K562 (cell line): ENCODE data around the gene HK1. TPM values are rescaled to one million over a fixed set of nuclear protein-coding genes. Genes with fewer than 3 reads are reported as not detected.

Experiments used
- ATAC-seq: fragments of 200-7000 bp; cut with Tn5 transposase; 3 replicates; pipeline ENCODE4 v1.9.1; 2020; ENCODE audit warnings: moderate library complexity
- BruUV-seq: library from RNA; stranded (reverse); fragments of 400-500 nt; replicated peaks from 2 replicates; lab custom pipeline; 2021; lab: Mats Ljungman, UMichigan
- CTCF ChIA-PET: fragments of 300-600 bp; formaldehyde crosslinking; extraction: SDS; loops from one replicate; lab custom pipeline; 2021; ENCODE audit warnings: low intra/inter-chr PET ratio; lab: Yijun Ruan, JAX
- POLR2A ChIA-PET: fragments of 300-600, 350-650 bp; sonication (Branson Sonifier 250); formaldehyde crosslinking; extraction: SDS; loops from one replicate; lab custom pipeline; 2021; ENCODE audit warnings: antibody characterized with exemption, inconsistent platforms; lab: Yijun Ruan, JAX
- DNase-seq, 4 experiments: peaks; one replicate each; pipeline versions ENCODE4 v3.0.0 to v3.0.0-alpha.2; 2011 to 2018; ENCODE audit warnings: low spot score in 3 of 4, mixed read lengths in 3 of 4; ENCODE audit errors: extremely low read depth in 1 of 4
- FAIRE-seq: peaks from 2 replicates; lab custom pipeline; 2011; peaks lifted over from hg19 to GRCh38; lab: Jason Lieb, UNC
- H2AFZ ChIP-seq: 2 replicates; pipeline ENCODE4 v1.6.0; 2011; ENCODE audit warnings: low read depth, low read length, control low read depth, inconsistent platforms
- H3K27ac ChIP-seq: fragments of 200-600 bp; 3 replicates; pipeline ENCODE4 v1.8.0; 2011; ENCODE audit warnings: low read depth, mild to moderate bottlenecking, control low read depth, inconsistent platforms, low read length, moderate library complexity, mixed read lengths; ENCODE audit errors: extremely low read depth
- H3K27me3 ChIP-seq, 2 experiments: fragments of 300-600 bp in 1 of 2; 2 replicates in 1 of 2; 3 replicates in 1 of 2; pipeline versions ENCODE4 v1.6.0 to v1.8.0; 2011; ENCODE audit warnings: inconsistent platforms in 2 of 2, low read length in 2 of 2, mild to moderate bottlenecking in 1 of 2, mixed read lengths in 1 of 2, moderate library complexity in 1 of 2; ENCODE audit not compliant: control insufficient read depth in 2 of 2, insufficient read depth in 2 of 2
- H3K36me3 ChIP-seq: fragments of 300-600 bp; 3 replicates; pipeline ENCODE4 v1.8.0; 2011; ENCODE audit warnings: mild to moderate bottlenecking, low read length, inconsistent platforms; ENCODE audit not compliant: control insufficient read depth, insufficient read depth
- H3K4me1 ChIP-seq, 2 experiments: fragments of 200-600 bp in 1 of 2; replicated peaks in 1 of 2; 2 replicates in 1 of 2; 3 replicates in 1 of 2; pipeline versions ENCODE4 v1.5.1 to v1.8.0; 2011; ENCODE audit warnings: inconsistent platforms in 2 of 2, low read length in 2 of 2, mild to moderate bottlenecking in 1 of 2, mixed read lengths in 1 of 2, moderate library complexity in 1 of 2; ENCODE audit not compliant: control insufficient read depth in 2 of 2, insufficient read depth in 2 of 2
- H3K4me2 ChIP-seq: 2 replicates; pipeline ENCODE4 v1.6.1; 2011; ENCODE audit warnings: low read length, control low read depth, inconsistent platforms, mixed read lengths; ENCODE audit not compliant: insufficient read depth
- H3K4me3 ChIP-seq: fragments of 200-600 bp; sonication (generic), shearing (Covaris generic); 2 replicates; pipeline ENCODE4 v1.5.1; 2016; ENCODE audit warnings: control low read depth, inconsistent platforms
- H3K79me2 ChIP-seq: fragments of 200-600 bp; 3 replicates; pipeline ENCODE4 v1.8.0; 2011; ENCODE audit warnings: low read length, inconsistent platforms; ENCODE audit not compliant: control insufficient read depth, insufficient read depth
- H3K9ac ChIP-seq, 2 experiments: 2 replicates each; pipeline versions ENCODE4 v1.6.0 to v1.6.1; 2011; ENCODE audit warnings: low read depth in 2 of 2, low read length in 2 of 2, control low read depth in 1 of 2, inconsistent platforms in 1 of 2, mild to moderate bottlenecking in 1 of 2, mixed read lengths in 1 of 2; ENCODE audit not compliant: insufficient read depth in 1 of 2
- H3K9me1 ChIP-seq: one replicate; pipeline ENCODE4 v1.6.0; 2011; ENCODE audit warnings: inconsistent platforms, mild to moderate bottlenecking, low read length, moderate library complexity; ENCODE audit not compliant: control insufficient read depth, insufficient read depth
- H3K9me3 ChIP-seq: replicated peaks from 2 replicates; pipeline ENCODE4 v1.5.1; 2011; ENCODE audit warnings: low read depth, low read length, inconsistent platforms; ENCODE audit not compliant: control insufficient read depth, insufficient read depth
- H4K20me1 ChIP-seq: replicated peaks from 2 replicates; pipeline ENCODE4 v1.6.1; 2011; ENCODE audit warnings: low read length, inconsistent platforms, mixed read lengths; ENCODE audit not compliant: control insufficient read depth, insufficient read depth
- ASH1L ChIP-seq: fragments of 450-650 bp; IDR thresholded peaks from 2 replicates; pipeline ENCODE4 v1.6.1; 2018; ENCODE audit warnings: borderline replicate concordance, mild to moderate bottlenecking, low read depth; ENCODE audit not compliant: partially characterized antibody
- CREB5 ChIP-seq: fragments of 250-450 bp; sonication (Bioruptor Pico); IDR thresholded peaks from 2 replicates; pipeline ENCODE4 v1.5.0; 2020; ENCODE audit warnings: mild to moderate bottlenecking
- MAZ ChIP-seq, 2 experiments: fragments of 450-650 bp in 1 of 2; sonication (generic) in 1 of 2; formaldehyde crosslinking; IDR thresholded peaks in 1 of 2; conservative IDR thresholded peaks in 1 of 2; 2 replicates each; pipeline versions ENCODE4 v1.4.0 to v1.5.0; 2020; ENCODE audit warnings: mild to moderate bottlenecking in 1 of 2, missing genetic modification reagents in 1 of 2
- MCM2 ChIP-seq: fragments of 450-650 bp; IDR thresholded peaks from 2 replicates; pipeline ENCODE4 v1.6.1; 2017; ENCODE audit warnings: low read depth, mild to moderate bottlenecking
- RBM14 ChIP-seq: fragments of 200-400 bp; formaldehyde crosslinking; IDR thresholded peaks from 2 replicates; pipeline ENCODE4 v1.6.1; 2018; ENCODE audit warnings: low read depth, mild to moderate bottlenecking, low read length, moderate library complexity, borderline replicate concordance; ENCODE audit not compliant: insufficient read depth
- RNF219 ChIP-seq: fragments of 250-450 bp; sonication (Bioruptor Pico); IDR thresholded peaks from 2 replicates; pipeline ENCODE4 v1.5.0; 2022; ENCODE audit warnings: mild to moderate bottlenecking
- TARDBP ChIP-seq: fragments of 450-650 bp; IDR thresholded peaks from 2 replicates; pipeline ENCODE4 v1.6.1; 2016
- VEZF1 ChIP-seq: fragments of 200-800 bp; sonication (Bioruptor generic); IDR thresholded peaks from 2 replicates; pipeline ENCODE4 v1.6.1; 2017; ENCODE audit warnings: missing genetic modification characterization, missing compliant biosample characterization
- ZBTB5 ChIP-seq: fragments of 450-650 bp; IDR thresholded peaks from 2 replicates; pipeline ENCODE4 v1.6.1; 2017; ENCODE audit warnings: antibody characterized with exemption
- ZKSCAN1 ChIP-seq: fragments of 150-350 bp; IDR thresholded peaks from 2 replicates; pipeline ENCODE4 v1.6.1; 2016; ENCODE audit warnings: low read depth, low read length
- ZNF175 ChIP-seq: fragments of 200-800 bp; sonication (Bioruptor generic); IDR thresholded peaks from 2 replicates; pipeline ENCODE4 v1.6.1; 2016; ENCODE audit warnings: low read depth, mild to moderate bottlenecking, missing genetic modification characterization, missing compliant biosample characterization
- ZNF232 ChIP-seq: sonication (generic); formaldehyde crosslinking; IDR thresholded peaks from 2 replicates; pipeline ENCODE4 v1.8.0; 2022; ENCODE audit warnings: mild to moderate bottlenecking, missing genetic modification reagents
- ZNF561 ChIP-seq: fragments of 450-650 bp; formaldehyde crosslinking; conservative IDR thresholded peaks from 2 replicates; pipeline ENCODE4 v1.4.0; 2020; ENCODE audit warnings: mild to moderate bottlenecking, moderate library complexity
- ZNF77 ChIP-seq: fragments of 250-450 bp; sonication (Bioruptor Pico); IDR thresholded peaks from 2 replicates; pipeline ENCODE4 v1.5.0; 2020
- WGBS: fragments of 100-300 bp; shearing (Covaris generic); methylation state at CpG from one replicate; pipeline ENCODE4 v1.1.6; 2016; ENCODE audit warnings: low coverage, mixed read lengths; ENCODE audit not compliant: insufficient coverage; ENCODE audit errors: missing lambda C conversion rate; 5-methylcytosine and 5-hydroxymethylcytosine counted together
- in situ Hi-C: fragments of 300-500 bp; cut with MboI; formaldehyde crosslinking; loops from 4 replicates; pipeline ENCODE4 v1.15.0; 2018; ENCODE audit warnings: inconsistent platforms, mixed read lengths
- intact Hi-C: fragments of 100-400 bp; cut with micrococcal nuclease; formaldehyde crosslinking; loops from 2 replicates; pipeline ENCODE4 v1.14.2; 2022
- polyA plus RNA-seq, 8 experiments: library from polyadenylated mRNA; depleted of rRNA in 4 of 8; stranded (reverse) in 5 of 8; unstranded in 3 of 8; fragments of >200 nt; fragmentation: Nextera tagmentation in 2 of 8; fragmentation: Illumina TruSeq in 1 of 8; extraction: Ambion mirVana in 2 of 8; extraction: Trizol in 1 of 8; gene quantifications; 2 replicates each; pipeline versions ENCODE4 v1.2.1 to v1.2.3, GENCODE V29; 2011 to 2014; ENCODE audit warnings: inconsistent platforms in 1 of 8, missing spikeins in 1 of 8
- total RNA-seq, 7 experiments: library from RNA; depleted of rRNA in 6 of 7; stranded (reverse); fragments of >200 nt in 6 of 7; fragmentation: Illumina TruSeq in 2 of 7; extraction: Trizol in 2 of 7; gene quantifications; 2 replicates each; pipeline versions ENCODE4 v1.2.1 to v1.2.3, GENCODE V29; 2011 to 2021; ENCODE audit warnings: low replicate concordance in 1 of 7

Gene HK1
- total and polyA plus RNA-seq, 9 of the 15 experiments (the other 6 are each of a cell fraction or from before 2014, with no cell fraction given), result 29.2 to 444 (median 193) TPM

GRCh38 chr10:69334302-69335062, 56.2 kb downstream of the HK1 start:
- Histone ChIP-seq H3K27ac (peak overlapping the region; percentile 92), H2AFZ (peak overlapping the region; percentile 71)
- TF ChIP-seq RNF219 (CRISPR knock-in tag) (no peak), ZBTB5 (no peak), ZKSCAN1 (no peak), ZNF232 (CRISPR knock-in tag) (no peak), VEZF1 (peak; percentile 61), RBM14 (no peak), ZNF561 (CRISPR knock-in tag) (no peak), MCM2 (no peak), ZNF175 (0 out of 2 replicates have a peak, but pooled peaks have one; percentile 37), TARDBP (no peak; the same call in 1 of the 2 replicates), ZNF77 (no peak), MAZ (CRISPR knock-in tag; conservative IDR thresholded peaks at IDR 0.05 in 1 of 2, IDR thresholded peaks at IDR 0.05 in 1 of 2) (peak in 1 of 2 experiments; percentile 37; a peak in 2 of 4 replicates), ASH1L (no peak), CREB5 (no peak)

More at GRCh38 chr10:69334302-69335062, 56.2 kb downstream of the HK1 start:
- FAIRE-seq (peak; percentile 95), DNase-seq (peak; percentile 75 to 95 (median 88)), ATAC-seq (peak; percentile 94)
- ChIA-PET CTCF (no interaction called here), POLR2A (interaction anchor here (0.6 to 6.8 kb wide), 9 partner anchors 8 to 153 kb away, joined by 3 to 92 read pairs (median 3); no protein-coding TSS in a partner anchor)
- Histone ChIP-seq H3K4me1 (peaks cover 59 to 70% of the 10 kb centered on the region in 2 experiments), H3K4me3 (peak overlapping the region; percentile 36), H3K36me3 (peaks cover 77% of the 10 kb centered on the region), H4K20me1 (peaks cover 54% of the 10 kb centered on the region), H3K4me2 (peak overlapping the region; percentile 88), H3K9me3 (no peaks in the 10 kb centered on the region), H3K9ac (peak overlapping the region; percentile 80 to 93), H3K79me2 (peaks cover 99% of the 10 kb centered on the region), H3K27me3 (no peaks in the 10 kb centered on the region), H3K9me1 (no peaks in the 10 kb centered on the region)
- in situ Hi-C loops, result no loop called here
- BruUV-seq, result no TSS peak
- WGBS, result 7% methylated on average over 19 of the region's 19 CpGs
- intact Hi-C loops, result loop anchor here (1.0 kb wide), 1 partner anchor 19 kb away; no protein-coding TSS in a partner anchor
